GM18909 (cell line): ENCODE results near the gene SPATA6L.

Source experiments
- ATAC-seq: cut with Tn5 transposase; IDR thresholded peaks from one replicate; pipeline ENCODE4 v1.9.1; 2021; ENCODE audit warnings: mild to moderate bottlenecking; ENCODE audit not compliant: unreplicated experiment, poor library complexity

The SPATA6L gene

DNA sequence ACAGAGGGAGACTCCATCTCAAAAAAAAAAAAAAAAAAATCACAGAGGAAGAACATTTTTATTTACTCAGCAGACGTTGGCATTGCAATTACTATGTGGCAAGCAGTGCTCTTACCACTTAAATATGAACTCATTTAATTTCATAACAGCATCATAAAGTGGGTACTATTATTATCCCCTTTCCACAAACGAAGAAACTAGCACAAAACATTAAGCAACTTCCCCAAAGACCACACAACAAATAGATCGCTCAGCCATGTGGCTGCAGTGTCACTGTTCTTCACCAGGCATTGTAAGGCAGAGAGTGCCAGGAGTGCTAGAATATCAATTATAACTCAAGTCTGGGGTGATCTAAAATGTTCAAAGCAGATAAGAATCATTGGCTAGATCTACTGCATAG, 74.0 kb downstream of the SPATA6L start:
- ATAC-seq, result no peak

DNA sequence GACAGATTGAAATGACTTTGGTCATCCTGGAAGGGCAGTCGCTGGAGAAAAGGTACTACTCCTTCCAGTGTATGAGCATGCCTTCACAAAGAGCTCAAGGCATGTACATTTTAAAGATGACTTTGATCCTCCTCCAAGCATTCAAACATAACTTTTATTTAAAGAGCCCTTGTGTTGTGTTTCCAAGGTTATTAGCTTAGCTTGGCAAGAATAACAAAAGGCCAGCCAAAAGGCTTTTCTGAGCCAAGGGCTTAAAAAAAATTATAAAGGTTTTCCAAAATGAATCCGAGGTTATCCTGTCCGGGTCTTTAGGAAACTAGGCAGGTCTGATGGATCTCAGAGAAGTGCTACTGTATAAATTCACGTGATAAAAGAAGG, 75.2 kb downstream of the SPATA6L start:
- ATAC-seq, result no peak

DNA sequence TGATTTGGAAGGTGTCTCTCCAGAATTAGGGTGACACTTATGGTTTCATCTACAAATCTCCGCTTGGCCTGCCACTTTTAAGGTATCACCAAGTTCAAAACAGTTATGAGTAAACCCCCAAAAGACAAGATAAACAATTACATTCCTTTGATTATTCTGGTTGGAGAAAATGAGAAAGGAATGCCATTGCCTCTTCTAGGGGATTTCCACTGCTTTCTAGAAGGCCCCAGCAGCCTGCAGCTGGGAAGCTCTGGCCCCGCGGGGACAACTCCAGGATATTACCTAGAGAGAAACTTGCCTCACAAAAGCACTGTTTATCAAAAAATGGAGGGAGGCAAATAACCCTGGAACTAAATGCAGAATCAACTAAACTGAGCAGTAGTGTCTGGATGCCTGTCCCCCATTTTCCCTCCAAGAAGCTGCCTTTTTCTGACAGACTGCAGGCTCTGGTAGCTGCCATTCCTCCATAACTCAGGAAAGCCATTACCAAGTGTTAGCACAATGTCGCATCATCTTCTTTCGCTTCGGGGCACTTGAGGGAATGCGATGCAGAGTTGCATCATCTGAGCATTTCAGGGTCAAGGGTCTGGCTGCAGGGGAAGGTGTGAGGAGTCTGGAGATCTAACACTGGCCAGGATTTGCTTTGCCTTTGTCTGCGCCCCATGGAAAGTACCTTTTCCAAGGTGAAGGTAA, 75.7 kb downstream of the SPATA6L start:
- no peak for ATAC-seq

DNA sequence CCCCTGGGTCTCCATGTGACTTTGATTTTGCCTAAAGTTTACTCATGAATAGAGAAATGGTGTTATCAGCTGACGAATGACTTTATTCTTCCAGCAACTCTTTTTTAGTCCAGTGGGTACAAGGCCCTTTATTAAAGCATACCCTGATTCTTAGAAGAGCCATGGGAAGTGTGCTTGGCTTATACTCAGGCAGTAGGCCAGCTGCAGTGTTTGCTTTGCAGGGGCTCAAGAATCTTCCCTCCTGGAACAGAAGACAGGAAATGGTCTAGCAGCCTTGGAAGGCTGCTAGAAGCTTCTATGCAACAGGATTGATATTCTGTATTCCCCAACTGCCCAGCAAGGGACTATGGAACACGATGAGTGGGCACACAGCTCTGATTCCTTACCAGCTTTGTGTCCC, 77.6 kb downstream of the SPATA6L start:
- no peak for ATAC-seq

DNA sequence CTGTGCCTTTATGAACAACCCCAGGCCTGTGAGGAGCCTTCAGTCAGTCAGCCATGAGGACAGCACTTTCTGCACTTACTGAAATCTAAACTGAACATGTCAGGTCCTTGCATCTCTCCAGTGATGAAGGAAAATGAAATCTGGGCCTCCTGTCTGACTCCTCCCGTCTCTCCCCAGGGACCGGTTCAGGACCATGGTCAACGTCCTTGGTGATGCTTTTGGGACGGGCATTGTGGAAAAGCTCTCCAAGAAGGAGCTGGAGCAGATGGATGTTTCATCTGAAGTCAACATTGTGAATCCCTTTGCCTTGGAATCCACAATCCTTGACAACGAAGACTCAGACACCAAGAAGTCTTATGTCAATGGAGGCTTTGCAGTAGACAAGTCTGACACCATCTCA, 81.1 kb downstream of the SPATA6L start:
- no peak for ATAC-seq

DNA sequence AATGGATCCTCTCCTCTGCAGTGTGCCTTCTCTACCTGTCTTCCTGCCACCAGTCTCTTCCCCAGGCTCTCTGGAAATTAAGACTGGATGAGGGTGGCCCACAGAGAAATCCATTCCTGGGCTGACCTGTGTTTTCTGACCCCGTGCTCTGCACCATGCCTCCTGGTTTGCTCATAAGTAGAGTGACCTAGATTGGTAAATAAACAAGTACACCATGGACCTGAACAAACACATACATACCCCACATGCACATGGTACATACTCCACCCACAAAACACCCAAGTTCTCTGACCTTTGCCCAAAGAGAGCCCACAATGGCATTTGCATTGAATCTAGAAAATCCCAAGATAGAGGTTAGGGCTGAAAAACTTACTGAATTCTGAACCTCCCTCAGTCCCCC, 81.6 kb downstream of the SPATA6L start:
- no peak for ATAC-seq

DNA sequence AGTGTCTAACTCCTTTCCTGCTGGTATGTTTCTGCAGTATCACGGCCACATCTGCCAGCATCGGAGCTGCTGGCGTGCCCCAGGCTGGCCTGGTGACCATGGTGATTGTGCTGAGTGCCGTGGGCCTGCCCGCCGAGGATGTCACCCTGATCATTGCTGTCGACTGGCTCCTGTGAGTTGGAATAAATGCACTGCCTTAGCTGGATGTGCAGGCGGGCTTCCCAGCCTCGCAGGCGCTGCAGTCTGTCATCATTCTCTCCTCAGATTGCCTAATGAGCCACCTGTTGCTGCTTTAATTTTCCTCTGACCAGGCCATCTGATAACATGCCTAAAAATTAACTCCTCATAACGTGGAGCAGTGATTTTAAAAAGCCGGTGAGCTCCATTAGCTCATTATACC, 83.3 kb downstream of the SPATA6L start:
- no peak for ATAC-seq

DNA sequence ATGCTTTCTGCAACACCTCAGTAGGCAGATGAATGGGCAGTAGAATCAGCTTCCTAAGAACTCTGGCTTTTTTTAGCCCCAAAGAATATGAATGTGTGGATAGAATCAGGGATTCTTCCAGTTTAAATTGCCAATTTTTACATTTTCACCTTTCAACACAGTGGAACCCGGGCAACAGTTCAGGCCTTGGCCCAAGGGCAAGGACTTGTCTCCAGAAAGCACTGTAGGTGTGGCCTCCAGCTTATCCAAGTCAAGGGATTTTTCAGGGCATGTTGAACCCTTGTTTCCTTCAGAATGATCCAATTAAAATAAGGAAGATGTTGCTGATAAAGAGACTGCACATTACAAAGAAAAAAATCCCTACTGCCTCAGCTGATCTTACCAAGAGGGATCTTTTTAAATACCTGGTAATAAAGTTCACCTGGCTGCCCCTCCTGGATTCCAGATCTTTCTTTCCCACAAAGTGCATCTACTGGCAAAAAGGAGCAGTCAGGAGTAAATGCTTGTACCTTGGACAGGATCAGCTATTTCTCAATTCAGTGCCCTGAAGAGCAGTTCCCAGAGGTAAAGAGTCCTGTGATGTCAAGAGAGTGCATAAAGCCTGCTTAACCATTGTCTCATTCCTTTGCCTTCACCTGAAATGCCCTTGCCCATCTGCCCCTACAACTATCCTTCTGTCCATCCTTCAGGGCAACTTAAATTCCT, 84.3 kb downstream of the SPATA6L start:
- ATAC-seq, result no peak

DNA sequence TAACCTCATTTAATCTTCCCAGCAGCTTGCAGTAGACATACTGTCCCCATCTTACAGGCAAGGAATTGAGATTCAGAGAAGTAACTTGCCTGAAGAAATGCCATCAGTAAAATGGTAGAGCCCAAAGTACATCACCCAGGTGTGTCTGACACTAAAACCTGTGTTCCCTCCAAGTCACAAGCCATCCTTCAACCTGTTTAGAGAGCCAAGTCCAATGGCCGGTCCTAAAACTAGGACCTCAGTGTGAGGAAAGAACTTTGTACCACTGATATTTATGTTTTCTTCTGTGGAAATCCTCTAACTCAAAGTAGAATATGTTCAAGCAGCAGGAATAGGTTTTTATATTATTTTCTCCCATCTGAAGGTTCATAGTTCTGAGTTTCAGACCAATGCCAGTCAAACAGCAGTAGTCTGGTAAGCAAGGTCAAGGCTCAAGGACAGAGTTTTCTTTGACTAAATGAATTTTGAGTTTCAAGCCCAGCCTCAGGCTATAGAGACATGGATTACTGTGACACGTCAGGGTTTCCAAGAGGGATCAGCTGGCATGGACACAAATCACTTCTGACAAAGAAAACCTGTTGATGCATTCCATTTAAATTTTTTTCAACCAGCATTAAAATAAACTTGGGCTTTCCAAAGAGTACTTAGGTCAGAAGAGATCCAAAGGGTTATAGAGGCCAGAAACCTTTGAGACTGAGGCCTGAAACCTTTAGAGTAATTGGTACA, 85.1 kb downstream of the SPATA6L start:
- no peak for ATAC-seq

DNA sequence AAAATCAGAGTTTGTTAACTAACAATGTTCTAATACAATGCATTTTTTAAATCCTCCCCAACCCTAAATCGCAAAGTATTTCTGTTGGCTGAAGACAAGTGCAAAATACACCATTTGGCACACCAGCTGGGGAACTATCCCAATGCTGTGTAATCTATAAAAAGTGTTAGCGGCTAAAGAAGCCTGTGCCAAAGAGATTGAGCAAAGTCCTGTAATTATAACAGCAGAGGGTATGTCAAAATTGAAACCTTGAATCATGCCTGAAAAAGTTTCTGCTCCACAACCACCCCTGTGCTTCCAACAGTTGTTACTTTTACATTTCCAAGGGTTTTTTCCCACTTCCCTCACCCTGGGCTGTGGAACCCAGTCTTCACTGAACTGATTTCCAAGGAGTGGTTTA, 87.3 kb downstream of the SPATA6L start:
- ATAC-seq, result no peak

DNA sequence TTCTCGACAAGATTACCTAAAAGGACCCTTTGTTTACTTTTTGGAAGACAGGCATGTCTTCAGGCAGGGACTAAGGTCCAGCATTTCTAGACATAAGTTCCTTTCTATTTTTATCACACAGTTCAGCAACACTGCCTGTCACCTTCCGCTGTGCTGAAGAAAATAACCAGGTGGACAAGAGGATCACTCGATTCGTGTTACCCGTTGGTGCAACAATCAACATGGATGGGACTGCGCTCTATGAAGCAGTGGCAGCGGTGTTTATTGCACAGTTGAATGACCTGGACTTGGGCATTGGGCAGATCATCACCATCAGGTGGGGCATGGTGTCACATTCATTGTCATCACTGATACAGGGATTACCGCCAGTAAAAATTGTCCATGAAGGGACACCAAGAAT, 89.8 kb downstream of the SPATA6L start:
- no peak for ATAC-seq

DNA sequence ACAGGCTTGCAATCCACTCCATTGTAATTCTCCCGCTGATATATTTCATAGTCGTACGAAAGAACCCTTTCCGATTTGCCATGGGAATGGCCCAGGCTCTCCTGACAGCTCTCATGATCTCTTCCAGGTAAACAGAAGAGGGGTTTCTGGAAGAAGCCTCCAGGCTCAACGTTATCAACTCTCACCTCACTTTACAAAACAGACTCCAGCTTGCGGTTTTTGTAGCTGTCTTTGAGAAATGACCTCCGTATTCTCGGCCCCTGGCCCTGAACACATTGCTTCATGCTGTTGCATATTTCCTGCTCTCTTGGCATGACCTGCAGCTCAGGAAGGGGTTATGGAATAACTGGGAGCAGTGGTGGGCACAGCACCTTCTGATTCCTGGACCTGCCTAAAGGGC, 90.3 kb downstream of the SPATA6L start:
- ATAC-seq, result no peak

DNA sequence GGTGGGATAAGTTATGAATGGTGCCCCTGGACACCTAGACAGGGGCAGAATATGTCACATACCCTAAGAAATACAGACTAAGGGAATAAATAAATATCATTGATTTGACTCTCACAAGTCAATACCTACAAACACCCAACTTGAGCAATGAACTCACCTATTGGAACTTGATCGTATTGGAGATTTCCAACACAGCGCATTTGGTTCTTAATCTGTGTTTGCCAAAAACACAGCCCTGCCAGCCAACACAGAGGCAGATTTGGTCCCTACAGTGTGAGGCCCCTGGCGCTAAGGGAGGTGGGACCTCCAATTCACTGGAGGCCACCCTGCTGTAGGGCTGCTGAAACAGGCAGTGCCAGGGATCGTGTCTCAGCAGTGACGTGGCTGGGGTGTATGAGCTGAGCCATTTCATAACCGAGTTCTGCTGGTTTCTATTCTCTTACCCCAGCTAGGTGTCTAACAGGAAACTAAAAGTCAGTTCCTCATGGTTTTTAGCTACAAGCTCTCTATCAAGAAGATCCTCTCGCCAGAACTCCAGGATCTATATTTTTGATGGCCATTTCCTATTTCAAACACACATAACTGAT, 91.5 kb downstream of the SPATA6L start:
- ATAC-seq, result peak; percentile 70

DNA sequence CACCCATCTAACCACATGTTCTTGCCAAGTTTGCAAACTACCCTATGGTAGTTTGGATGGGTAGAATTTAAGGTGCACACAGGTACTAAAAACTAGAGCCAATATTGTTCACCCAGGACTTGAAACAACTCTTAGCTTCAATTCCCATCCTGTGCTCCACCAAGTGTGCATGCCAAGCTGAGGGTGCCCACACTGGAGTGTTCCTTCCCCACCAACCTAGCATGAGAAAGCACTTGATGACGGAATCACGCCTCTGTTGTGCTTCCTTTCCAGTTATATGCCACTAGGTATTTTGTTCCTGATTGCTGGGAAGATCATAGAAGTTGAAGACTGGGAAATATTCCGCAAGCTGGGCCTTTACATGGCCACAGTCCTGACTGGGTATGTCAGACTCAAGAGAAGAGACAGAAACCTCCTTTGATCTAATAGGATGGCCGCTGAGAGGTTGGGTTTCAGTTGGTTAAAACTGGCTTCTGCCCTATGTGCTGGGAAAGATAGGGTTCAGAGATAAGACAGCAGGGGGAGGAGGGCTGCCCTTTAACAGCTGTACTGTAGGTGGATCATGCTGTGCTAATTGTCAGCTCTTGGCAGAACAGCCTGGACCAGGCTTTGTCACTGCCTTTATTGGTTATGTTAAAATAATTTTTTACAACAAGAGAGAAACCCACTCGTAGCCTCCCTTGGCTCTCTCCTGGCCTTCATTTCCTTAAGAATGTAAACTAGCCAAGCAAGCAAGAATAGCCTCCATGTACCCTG, 92.5 kb downstream of the SPATA6L start:
- no peak for ATAC-seq

DNA sequence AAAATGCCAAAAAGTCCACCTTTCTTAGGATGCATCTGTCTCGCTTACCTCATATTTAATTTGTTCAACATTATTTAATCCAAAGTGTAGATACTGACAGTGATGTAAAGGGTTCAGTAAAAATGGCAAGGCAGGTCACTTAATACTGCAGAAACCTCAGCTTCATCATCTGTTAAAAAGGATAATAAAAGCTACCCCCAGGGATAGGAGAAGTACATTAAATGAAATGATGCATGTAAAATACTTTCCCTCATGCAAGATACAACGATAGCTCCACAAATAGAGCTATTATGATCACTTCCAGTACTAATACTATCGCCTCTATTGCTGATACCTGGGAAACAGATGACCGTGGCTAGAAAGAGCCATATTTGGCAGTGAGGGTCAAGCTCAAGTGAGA, 93.1 kb downstream of the SPATA6L start:
- ATAC-seq, result no peak

DNA sequence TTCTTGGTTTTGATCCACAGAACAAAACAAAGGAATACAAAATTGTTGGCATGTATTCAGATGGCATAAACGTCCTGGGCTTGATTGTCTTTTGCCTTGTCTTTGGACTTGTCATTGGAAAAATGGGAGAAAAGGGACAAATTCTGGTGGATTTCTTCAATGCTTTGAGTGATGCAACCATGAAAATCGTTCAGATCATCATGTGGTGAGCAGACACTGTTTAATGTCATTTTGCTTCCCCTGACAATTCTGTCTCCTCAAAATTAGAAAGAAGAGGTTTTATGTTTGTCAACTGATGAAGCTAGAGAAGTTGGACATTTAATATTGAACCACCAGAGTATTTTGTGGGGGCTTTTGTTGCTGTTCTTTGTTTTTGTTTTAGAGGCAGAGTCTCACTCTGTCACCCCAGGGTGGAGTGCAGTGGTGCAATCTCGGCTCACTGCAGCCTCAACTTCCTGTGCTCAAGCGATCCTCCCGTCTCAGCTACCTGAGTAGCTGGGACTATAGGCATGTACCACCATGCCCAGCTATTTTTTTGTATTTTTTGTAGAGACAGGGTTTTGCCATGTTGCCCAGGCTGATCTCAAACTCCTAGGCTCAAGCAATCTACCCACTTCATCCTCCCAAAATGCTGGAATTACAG, 94.0 kb downstream of the SPATA6L start:
- no peak for ATAC-seq

DNA sequence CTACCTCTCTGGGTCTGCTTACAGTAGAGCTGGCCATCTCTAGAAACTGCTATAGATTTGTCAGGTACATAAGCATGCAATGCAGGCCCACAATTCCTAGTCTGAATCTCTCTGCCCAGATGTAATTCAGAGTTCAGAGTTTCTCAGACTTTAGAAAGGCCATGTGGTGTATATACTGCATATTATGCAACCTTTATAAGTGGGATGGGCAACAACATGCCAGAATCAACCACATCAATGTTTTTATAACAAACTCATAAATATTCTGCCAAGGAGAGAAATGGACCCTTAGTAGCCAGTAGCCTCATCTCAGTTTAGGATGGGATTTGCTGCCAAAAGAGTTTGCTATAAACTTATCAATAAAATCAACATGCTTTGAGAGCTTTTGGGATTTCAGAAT, 97.2 kb downstream of the SPATA6L start:
- no peak for ATAC-seq

DNA sequence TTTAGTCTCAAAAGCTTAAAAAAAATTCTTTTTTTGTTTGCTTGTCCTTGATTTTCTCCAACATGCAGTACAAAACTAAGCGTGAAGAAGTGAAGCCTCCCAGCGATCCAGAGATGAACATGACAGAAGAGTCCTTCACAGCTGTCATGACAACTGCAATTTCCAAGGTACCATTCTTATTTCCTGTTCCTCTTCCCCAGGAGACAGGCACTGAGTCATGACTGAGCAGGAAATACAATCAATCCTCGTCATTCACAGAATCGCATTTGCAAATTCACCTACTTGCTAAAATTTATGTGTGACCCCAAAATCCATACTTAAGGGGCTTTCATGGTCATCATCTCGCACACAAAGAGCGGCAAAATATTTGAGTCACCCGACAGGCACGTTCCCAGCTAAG, 98.7 kb downstream of the SPATA6L start:
- no peak for ATAC-seq

DNA sequence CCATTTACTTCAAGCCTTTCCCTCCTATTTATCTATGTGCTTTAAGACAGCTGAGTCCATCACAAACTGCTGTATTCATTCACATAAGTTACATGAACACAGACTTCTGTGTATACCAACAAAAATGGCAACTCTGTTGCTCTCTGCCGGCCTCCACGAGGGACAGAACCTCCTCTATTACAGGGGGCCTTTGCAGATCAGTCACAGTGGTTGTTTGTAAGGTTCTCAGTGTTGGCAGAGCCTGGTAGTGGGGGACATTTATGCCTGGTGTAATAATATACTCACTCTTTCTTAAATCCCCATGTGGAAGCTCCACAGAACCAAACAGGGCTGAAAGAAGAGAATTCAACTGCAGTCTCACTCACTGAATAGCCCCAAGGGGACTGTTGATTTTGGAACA, 99.5 kb downstream of the SPATA6L start:
- no peak for ATAC-seq

DNA sequence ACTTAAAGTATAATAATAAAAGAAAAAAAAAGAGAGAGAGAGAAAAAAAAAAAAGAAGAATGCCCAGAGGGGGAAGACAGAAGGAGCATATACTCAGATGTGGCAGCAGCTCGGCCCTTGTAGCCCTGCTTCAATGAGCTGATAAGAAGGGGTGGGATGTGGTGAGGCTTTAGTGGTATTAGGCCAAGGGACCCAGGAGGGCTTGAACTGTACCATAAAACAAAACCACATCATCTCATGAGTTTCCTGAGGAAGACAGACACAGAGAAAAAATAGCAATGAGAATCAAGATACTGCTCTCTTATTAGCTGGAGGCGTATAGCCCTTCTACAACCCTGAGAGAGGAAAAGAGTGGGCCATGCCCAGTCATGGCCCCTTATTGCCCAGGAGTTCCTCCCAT, 103.2 kb downstream of the SPATA6L start:
- no peak for ATAC-seq
